Kidney (tissue), 14 donors: ENCODE results near the gene TNS4. TPM values are rescaled to one million over a fixed set of nuclear protein-coding genes. Genes with fewer than 3 reads are reported as not detected.

Source experiments
- DNase-seq, 5 donors: peaks; one replicate each; pipeline ENCODE4 v3.0.0-alpha.2; 2013 to 2020
- FAIRE-seq: peaks from 2 replicates; lab custom pipeline; 2012; peaks lifted over from hg19 to GRCh38; lab: Jason Lieb, UNC
- H3K27ac ChIP-seq, 2 donors: one replicate each; pipeline ENCODE4 v1.7.0; 2013; ENCODE audit warnings: low read depth in 2 of 2, low read length in 2 of 2, inconsistent platforms in 1 of 2
- H3K27me3 ChIP-seq: one replicate; pipeline ENCODE4 v1.7.1; 2013; ENCODE audit warnings: low read length, inconsistent platforms; ENCODE audit not compliant: control insufficient read depth, insufficient read depth
- H3K36me3 ChIP-seq, 3 donors: one replicate each; pipeline versions ENCODE4 v1.7.0 to v1.7.1; 2013; ENCODE audit warnings: low read length in 3 of 3, control low read depth in 1 of 3, inconsistent platforms in 1 of 3; ENCODE audit not compliant: insufficient read depth in 3 of 3, control insufficient read depth in 2 of 3
- H3K4me1 ChIP-seq, 3 donors: one replicate each; pipeline versions ENCODE4 v1.7.0 to v1.7.1; 2013; ENCODE audit warnings: low read length in 3 of 3, inconsistent platforms in 1 of 3, low read depth in 1 of 3; ENCODE audit not compliant: control insufficient read depth in 2 of 3, insufficient read depth in 2 of 3
- H3K4me3 ChIP-seq, 3 donors: one replicate each; pipeline versions ENCODE4 v1.7.0 to v1.8.1; 2013; ENCODE audit warnings: low read length in 3 of 3, control low read depth in 1 of 3, inconsistent platforms in 1 of 3
- H3K9ac ChIP-seq, 3 donors: one replicate each; pipeline versions ENCODE4 v1.7.0 to v1.7.1; 2013; ENCODE audit warnings: low read length in 3 of 3, control low read depth in 1 of 3, inconsistent platforms in 1 of 3
- H3K9me3 ChIP-seq, 3 donors: one replicate each; pipeline versions ENCODE4 v1.7.0 to v1.7.1; 2013; ENCODE audit warnings: low read length in 3 of 3, control low read depth in 1 of 3, inconsistent platforms in 1 of 3; ENCODE audit not compliant: control insufficient read depth in 2 of 3, insufficient read depth in 1 of 3
- CTCF ChIP-seq: IDR thresholded peaks from 3 replicates; pipeline ENCODE4 v1.5.1; 2012; ENCODE audit warnings: mild to moderate bottlenecking, moderate library complexity, borderline replicate concordance; ENCODE audit not compliant: insufficient read depth; ENCODE audit errors: extremely low read depth
- intact Hi-C: fragments of 100-400 bp; cut with DNase I; formaldehyde crosslinking; loops from one replicate; pipeline ENCODE4 v1.11.1; 2022
- polyA plus RNA-seq: library from polyadenylated mRNA; stranded (reverse); fragments of 350-450 nt; fragmentation: Illumina TruSeq; extraction: RNeasy Lipid Tissue Mini Kit (QIAGEN cat#74804); gene quantifications from one replicate; pipeline ENCODE4 v1.2.3, GENCODE V29; 2014; ENCODE audit warnings: low read depth, low replicate concordance; ENCODE audit not compliant: insufficient read depth
- total RNA-seq: library from RNA; stranded (reverse); fragmentation: NEBNext Ultra II Directional; extraction: Animal tissue kit (Norgen Biotek cat#: 25700); gene quantifications from one replicate; pipeline ENCODE4 v1.2.1, GENCODE V29; 2021
- donor health status: control.
- donor health status: control.
- donor health status: control.
- donor health status: control.
- donor health status: control.
- donor health status: DM: yes; HTN: yes; CAD: no.
- donor health status: Normal renal cell carcinoma (clear cell type).

Gene TNS4
- total and polyA plus RNA-seq, 2 donors from 2014 or later, result 0.31 to 2.2 TPM

GRCh38 chr17:40466298-40466971 lies 35.0 kb downstream of the TNS4 start:
- no peaks in the 10 kb centered on the region for H3K36me3 ChIP-seq
- no peak for DNase-seq
- H3K4me3 ChIP-seq, result no peak overlapping the region
- intact Hi-C loops, result no loop called here
- no peaks in the 10 kb centered on the region for H3K9me3 ChIP-seq
- FAIRE-seq, result no peak
- no peaks in the 10 kb centered on the region for H3K27me3 ChIP-seq
- TF ChIP-seq CTCF, result no peak
- peaks cover 0 to 11% (median 6%) of the 10 kb centered on the region in 3 donors for H3K4me1 ChIP-seq
- no peak overlapping the region for H3K27ac ChIP-seq
- H3K9ac ChIP-seq, result no peak overlapping the region

GRCh38 chr17:40464392-40464855 lies 37.0 kb downstream of the TNS4 start:
- H3K36me3 ChIP-seq, result no peaks in the 10 kb centered on the region
- H3K27ac ChIP-seq, result no peak overlapping the region
- H3K4me3 ChIP-seq, result no peak overlapping the region
- no peak for TF ChIP-seq CTCF
- FAIRE-seq (no peak), DNase-seq (no peak)
- H3K9me3 ChIP-seq, result no peaks in the 10 kb centered on the region
- H3K27me3 ChIP-seq, result no peaks in the 10 kb centered on the region
- intact Hi-C loops, result no loop called here
- peaks cover 6 to 21% (median 15%) of the 10 kb centered on the region in 3 donors for H3K4me1 ChIP-seq
- H3K9ac ChIP-seq, result no peak overlapping the region

GRCh38 chr17:40463122-40463550 lies 38.3 kb downstream of the TNS4 start:
- FAIRE-seq (no peak), DNase-seq (peak; percentile 62 to 84 (median 76))
- H3K4me3 ChIP-seq, result no peak overlapping the region
- intact Hi-C loops, result no loop called here
- H3K27me3 ChIP-seq, result no peaks in the 10 kb centered on the region
- peaks cover 11 to 28% (median 28%) of the 10 kb centered on the region in 3 donors for H3K4me1 ChIP-seq
- TF ChIP-seq CTCF, result no peak
- H3K36me3 ChIP-seq, result no peaks in the 10 kb centered on the region
- H3K9ac ChIP-seq, result no peak overlapping the region
- no peaks in the 10 kb centered on the region for H3K9me3 ChIP-seq
- H3K27ac ChIP-seq, result no peak overlapping the region
